Lower leg skin (tissue), 3 donors: ENCODE results near the gene PPP1R10.

Experiments
- POLR2A ChIP-seq, 2 donors: fragments of 450-650 bp; IDR thresholded peaks; one replicate each; pipeline ENCODE4 v1.6.1; 2016 to 2017; ENCODE audit warnings: antibody characterized with exemption in 2 of 2, mild to moderate bottlenecking in 1 of 2, moderate library complexity in 1 of 2
- TF ChIP-seq, protein P1 (sequence below), 3 donors: fragments of 450-650 bp; IDR thresholded peaks; one replicate each; pipeline ENCODE4 v1.5.1; 2016; ENCODE audit warnings: antibody characterized with exemption in 3 of 3, mild to moderate bottlenecking in 3 of 3, moderate library complexity in 2 of 3

DNA sequence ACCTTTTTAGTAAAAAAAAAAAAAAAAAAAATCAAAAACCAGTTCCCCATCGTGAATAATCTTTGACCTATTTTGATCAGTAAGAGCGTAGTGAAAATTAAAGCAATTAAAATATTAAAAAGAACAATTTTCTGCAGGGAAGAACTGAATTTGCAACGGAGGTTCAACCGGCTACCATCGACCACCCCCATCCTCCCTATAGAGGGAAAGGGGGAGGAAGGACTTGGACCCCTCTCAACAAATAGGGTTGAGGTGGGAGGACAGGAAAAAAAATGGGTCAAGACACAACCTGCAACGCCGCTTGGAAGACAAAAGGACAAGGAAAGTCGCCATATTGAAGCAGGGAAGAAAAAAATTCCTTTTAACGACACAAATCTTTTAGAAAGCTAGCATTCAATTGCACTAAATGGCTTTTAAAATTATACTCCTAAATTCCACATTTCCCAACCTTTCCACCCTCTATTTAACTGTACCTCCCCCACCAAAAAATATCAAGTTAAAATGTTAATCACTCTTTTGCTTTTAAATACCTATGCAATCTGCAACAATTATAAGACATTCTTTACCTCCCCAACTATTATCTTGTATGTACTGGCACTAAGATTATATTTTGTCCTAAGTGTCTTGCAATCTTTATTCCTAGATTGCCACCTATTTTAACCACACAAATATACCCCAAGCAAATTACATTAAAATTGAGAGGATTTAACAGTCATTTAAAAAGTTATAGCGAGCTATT lies 1.7 kb downstream of the PPP1R10 start:
- TF ChIP-seq, protein P1, sequence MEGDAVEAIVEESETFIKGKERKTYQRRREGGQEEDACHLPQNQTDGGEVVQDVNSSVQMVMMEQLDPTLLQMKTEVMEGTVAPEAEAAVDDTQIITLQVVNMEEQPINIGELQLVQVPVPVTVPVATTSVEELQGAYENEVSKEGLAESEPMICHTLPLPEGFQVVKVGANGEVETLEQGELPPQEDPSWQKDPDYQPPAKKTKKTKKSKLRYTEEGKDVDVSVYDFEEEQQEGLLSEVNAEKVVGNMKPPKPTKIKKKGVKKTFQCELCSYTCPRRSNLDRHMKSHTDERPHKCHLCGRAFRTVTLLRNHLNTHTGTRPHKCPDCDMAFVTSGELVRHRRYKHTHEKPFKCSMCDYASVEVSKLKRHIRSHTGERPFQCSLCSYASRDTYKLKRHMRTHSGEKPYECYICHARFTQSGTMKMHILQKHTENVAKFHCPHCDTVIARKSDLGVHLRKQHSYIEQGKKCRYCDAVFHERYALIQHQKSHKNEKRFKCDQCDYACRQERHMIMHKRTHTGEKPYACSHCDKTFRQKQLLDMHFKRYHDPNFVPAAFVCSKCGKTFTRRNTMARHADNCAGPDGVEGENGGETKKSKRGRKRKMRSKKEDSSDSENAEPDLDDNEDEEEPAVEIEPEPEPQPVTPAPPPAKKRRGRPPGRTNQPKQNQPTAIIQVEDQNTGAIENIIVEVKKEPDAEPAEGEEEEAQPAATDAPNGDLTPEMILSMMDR (IDR thresholded peaks at IDR 0.05), result no peak
- TF ChIP-seq POLR2A (IDR thresholded peaks at IDR 0.05), result no peak
